ENCODE data around the gene ZNF165. TPM values are rescaled to one million over a fixed set of nuclear protein-coding genes. Genes with fewer than 3 reads are reported as not detected.

The ZNF165 gene
- total and polyA plus RNA-seq, 2 of the 13 experiments (the other 11 are each of a cell fraction or from before 2014, with no cell fraction given): 0.58 to 8.6 TPM

DNA sequence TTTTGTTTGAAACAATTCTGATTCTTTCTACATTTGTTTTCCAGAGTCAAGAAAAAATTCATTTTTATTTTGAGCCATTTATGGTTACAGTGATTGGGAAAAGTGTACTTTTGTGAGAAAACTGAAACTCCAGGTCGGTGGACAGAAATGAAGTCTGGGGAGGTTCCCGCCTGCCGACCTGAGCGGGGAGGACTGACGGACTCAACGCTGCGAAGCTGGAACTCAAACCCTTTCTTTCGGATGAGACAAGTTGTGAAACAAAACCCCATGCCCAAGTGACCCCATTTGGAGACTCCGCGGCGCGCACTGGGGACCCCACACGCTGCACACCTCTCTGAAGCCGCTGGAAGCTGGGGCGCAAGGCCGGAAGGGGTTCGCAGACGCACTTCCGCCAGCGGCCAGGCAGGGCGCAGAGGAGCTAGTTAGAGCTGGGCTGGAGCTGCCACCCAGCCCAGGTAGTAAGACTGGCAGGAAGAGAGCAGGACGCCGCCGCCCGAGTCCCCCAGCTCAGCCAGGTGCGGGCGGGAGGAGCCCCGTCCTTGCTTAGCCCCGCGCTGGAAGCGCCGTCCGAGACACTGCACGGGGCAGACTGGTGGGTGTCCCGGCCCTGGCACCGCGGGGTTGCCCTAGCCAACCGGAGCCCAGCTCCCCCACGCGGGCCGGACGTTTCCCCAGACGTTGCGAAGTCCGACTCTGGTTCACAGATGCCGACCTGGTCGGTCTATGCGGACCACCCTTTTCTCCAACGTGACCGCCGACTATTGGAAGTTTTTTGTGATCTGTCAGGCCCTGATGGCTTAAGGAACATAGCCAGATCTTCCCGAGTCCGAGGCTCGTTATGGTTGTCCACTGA, 24.2 kb downstream of the ZNF165 start (continued):
- TF ChIP-seq, protein P1, sequence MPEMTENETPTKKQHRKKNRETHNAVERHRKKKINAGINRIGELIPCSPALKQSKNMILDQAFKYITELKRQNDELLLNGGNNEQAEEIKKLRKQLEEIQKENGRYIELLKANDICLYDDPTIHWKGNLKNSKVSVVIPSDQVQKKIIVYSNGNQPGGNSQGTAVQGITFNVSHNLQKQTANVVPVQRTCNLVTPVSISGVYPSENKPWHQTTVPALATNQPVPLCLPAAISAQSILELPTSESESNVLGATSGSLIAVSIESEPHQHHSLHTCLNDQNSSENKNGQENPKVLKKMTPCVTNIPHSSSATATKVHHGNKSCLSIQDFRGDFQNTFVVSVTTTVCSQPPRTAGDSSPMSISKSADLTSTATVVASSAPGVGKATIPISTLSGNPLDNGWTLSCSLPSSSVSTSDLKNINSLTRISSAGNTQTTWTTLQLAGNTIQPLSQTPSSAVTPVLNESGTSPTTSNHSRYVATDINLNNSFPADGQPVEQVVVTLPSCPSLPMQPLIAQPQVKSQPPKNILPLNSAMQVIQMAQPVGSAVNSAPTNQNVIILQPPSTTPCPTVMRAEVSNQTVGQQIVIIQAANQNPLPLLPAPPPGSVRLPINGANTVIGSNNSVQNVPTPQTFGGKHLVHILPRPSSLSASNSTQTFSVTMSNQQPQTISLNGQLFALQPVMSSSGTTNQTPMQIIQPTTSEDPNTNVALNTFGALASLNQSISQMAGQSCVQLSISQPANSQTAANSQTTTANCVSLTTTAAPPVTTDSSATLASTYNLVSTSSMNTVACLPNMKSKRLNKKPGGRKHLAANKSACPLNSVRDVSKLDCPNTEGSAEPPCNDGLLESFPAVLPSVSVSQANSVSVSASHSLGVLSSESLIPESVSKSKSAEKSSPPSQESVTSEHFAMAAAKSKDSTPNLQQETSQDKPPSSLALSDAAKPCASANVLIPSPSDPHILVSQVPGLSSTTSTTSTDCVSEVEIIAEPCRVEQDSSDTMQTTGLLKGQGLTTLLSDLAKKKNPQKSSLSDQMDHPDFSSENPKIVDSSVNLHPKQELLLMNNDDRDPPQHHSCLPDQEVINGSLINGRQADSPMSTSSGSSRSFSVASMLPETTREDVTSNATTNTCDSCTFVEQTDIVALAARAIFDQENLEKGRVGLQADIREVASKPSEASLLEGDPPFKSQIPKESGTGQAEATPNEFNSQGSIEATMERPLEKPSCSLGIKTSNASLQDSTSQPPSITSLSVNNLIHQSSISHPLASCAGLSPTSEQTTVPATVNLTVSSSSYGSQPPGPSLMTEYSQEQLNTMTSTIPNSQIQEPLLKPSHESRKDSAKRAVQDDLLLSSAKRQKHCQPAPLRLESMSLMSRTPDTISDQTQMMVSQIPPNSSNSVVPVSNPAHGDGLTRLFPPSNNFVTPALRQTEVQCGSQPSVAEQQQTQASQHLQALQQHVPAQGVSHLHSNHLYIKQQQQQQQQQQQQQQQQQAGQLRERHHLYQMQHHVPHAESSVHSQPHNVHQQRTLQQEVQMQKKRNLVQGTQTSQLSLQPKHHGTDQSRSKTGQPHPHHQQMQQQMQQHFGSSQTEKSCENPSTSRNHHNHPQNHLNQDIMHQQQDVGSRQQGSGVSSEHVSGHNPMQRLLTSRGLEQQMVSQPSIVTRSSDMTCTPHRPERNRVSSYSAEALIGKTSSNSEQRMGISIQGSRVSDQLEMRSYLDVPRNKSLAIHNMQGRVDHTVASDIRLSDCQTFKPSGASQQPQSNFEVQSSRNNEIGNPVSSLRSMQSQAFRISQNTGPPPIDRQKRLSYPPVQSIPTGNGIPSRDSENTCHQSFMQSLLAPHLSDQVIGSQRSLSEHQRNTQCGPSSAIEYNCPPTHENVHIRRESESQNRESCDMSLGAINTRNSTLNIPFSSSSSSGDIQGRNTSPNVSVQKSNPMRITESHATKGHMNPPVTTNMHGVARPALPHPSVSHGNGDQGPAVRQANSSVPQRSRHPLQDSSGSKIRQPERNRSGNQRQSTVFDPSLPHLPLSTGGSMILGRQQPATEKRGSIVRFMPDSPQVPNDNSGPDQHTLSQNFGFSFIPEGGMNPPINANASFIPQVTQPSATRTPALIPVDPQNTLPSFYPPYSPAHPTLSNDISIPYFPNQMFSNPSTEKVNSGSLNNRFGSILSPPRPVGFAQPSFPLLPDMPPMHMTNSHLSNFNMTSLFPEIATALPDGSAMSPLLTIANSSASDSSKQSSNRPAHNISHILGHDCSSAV (CRISPR knock-in tag; IDR thresholded peaks at IDR 0.05; ENCODE audit: borderline replicate concordance): peak; percentile 83; the same call in 1 of the 2 replicates
- TF ChIP-seq SSRP1 (CRISPR knock-in tag; IDR thresholded peaks at IDR 0.05): peak; percentile 86; the same call in 1 of the 2 replicates
- no peak for TF ChIP-seq ZNF672 (CRISPR knock-in tag; IDR thresholded peaks at IDR 0.05)
- no peak for TF ChIP-seq NBN (conservative IDR thresholded peaks at IDR 0.05)
- peak; percentile 48; the same call in 1 of the 2 replicates for TF ChIP-seq ZSCAN21 (CRISPR knock-in tag; IDR thresholded peaks at IDR 0.05; ENCODE audit: borderline replicate concordance)
- TF ChIP-seq ZFX (CRISPR knock-in tag; IDR thresholded peaks at IDR 0.05; ENCODE audit: low read depth): peak; percentile 91
- peak; percentile 97 to 99 for TF ChIP-seq HMGXB4 (CRISPR knock-in tag; IDR thresholded peaks at IDR 0.05; ENCODE audit: borderline replicate concordance in 1 of 2, low read depth in 1 of 2)
- no peak; the same call in 1 of the 2 replicates for TF ChIP-seq ATF2 (CRISPR knock-in tag; IDR thresholded peaks at IDR 0.05)
- TF ChIP-seq ATRX (CRISPR knock-in tag; IDR thresholded peaks at IDR 0.05; ENCODE audit: borderline replicate concordance): no peak
- TF ChIP-seq SAP130 (CRISPR knock-in tag; IDR thresholded peaks at IDR 0.05; ENCODE audit: low read depth): peak; percentile 87
- TF ChIP-seq SMAD3 (CRISPR knock-in tag; IDR thresholded peaks at IDR 0.05): peak; percentile 71; the same call in 1 of the 2 replicates
- TF ChIP-seq FOXK1 (CRISPR knock-in tag; IDR thresholded peaks at IDR 0.05; ENCODE audit: borderline replicate concordance, low read depth): peak; percentile 44; the same call in 1 of the 2 replicates
- peak; percentile 45; the same call in 1 of the 2 replicates for TF ChIP-seq ZNF724P (CRISPR knock-in tag; IDR thresholded peaks at IDR 0.05; ENCODE audit: borderline replicate concordance)
- no peak for TF ChIP-seq ZNF7 (CRISPR knock-in tag; IDR thresholded peaks at IDR 0.05)
- peak; percentile 84 for TF ChIP-seq GATAD2A (CRISPR knock-in tag; IDR thresholded peaks at IDR 0.05)
- TF ChIP-seq RBM39 (IDR thresholded peaks at IDR 0.05; ENCODE audit: low read depth, low read length, poor library complexity, severe bottlenecking): peak; percentile 94
- no peak for TF ChIP-seq ZMYM2 (CRISPR knock-in tag; IDR thresholded peaks at IDR 0.05)
- TF ChIP-seq POGZ (CRISPR knock-in tag; IDR thresholded peaks at IDR 0.05): peak; percentile 88; the same call in 1 of the 2 replicates

Data from HepG2 (cell line).